K562 (cell line): ENCODE measurements around the gene UBE2V1. TPM values are rescaled to one million over a fixed set of nuclear protein-coding genes. Genes with fewer than 3 reads are reported as not detected.

ENCODE experiments used
- ETS2 ChIP-seq: IDR thresholded peaks from 2 replicates; pipeline ENCODE4 v1.6.1; 2016; ENCODE audit warnings: borderline replicate concordance, missing genetic modification characterization, mild to moderate bottlenecking, moderate library complexity, missing compliant biosample characterization; ENCODE audit not compliant: poor library complexity, severe bottlenecking
- MEIS2 ChIP-seq: fragments of 450-650 bp; IDR thresholded peaks from 2 replicates; pipeline ENCODE4 v1.6.1; 2014; ENCODE audit warnings: mild to moderate bottlenecking; ENCODE audit not compliant: partially characterized antibody
- MXD1 ChIP-seq: fragments of 250-450 bp; sonication (Bioruptor Pico); IDR thresholded peaks from 2 replicates; pipeline ENCODE4 v1.8.0; 2021; ENCODE audit warnings: borderline replicate concordance, mild to moderate bottlenecking, moderate library complexity; ENCODE audit not compliant: poor library complexity, severe bottlenecking
- MXI1 ChIP-seq: IDR thresholded peaks from 2 replicates; pipeline ENCODE4 v1.6.1; 2011; ENCODE audit warnings: low read depth, mild to moderate bottlenecking, improper control_type of control experiment, low read length
- PML ChIP-seq: IDR thresholded peaks from 2 replicates; pipeline ENCODE4 v1.6.1; 2012; ENCODE audit warnings: low read length, inconsistent platforms
- SLC30A9 ChIP-seq: fragments of 250-450 bp; sonication (Bioruptor Pico); IDR thresholded peaks from 2 replicates; pipeline ENCODE4 v1.8.0; 2022; ENCODE audit warnings: mild to moderate bottlenecking, moderate library complexity
- SPI1 ChIP-seq: IDR thresholded peaks from 2 replicates; pipeline ENCODE4 v1.6.1; 2011; ENCODE audit warnings: low read depth, low read length, control low read depth, borderline replicate concordance
- ZNF253 ChIP-seq: fragments of 250-450 bp; sonication (Bioruptor Pico); conservative IDR thresholded peaks from 2 replicates; pipeline ENCODE4 v1.6.1; 2021; ENCODE audit warnings: mild to moderate bottlenecking
- ZNF347 ChIP-seq: fragments of 450-650 bp; formaldehyde crosslinking; IDR thresholded peaks from 2 replicates; pipeline ENCODE4 v1.4.0; 2020; ENCODE audit warnings: low read depth, mild to moderate bottlenecking, moderate library complexity
- ZNF561 ChIP-seq: fragments of 450-650 bp; formaldehyde crosslinking; conservative IDR thresholded peaks from 2 replicates; pipeline ENCODE4 v1.4.0; 2020; ENCODE audit warnings: mild to moderate bottlenecking, moderate library complexity
- ZNF778 ChIP-seq: fragments of 450-650 bp; formaldehyde crosslinking; IDR thresholded peaks from 2 replicates; pipeline ENCODE4 v1.4.0; 2020; ENCODE audit warnings: mild to moderate bottlenecking, moderate library complexity
- polyA plus RNA-seq, 8 experiments: library from polyadenylated mRNA; depleted of rRNA in 4 of 8; stranded (reverse) in 5 of 8; unstranded in 3 of 8; fragments of >200 nt; fragmentation: Nextera tagmentation in 2 of 8; fragmentation: Illumina TruSeq in 1 of 8; extraction: Ambion mirVana in 2 of 8; extraction: Trizol in 1 of 8; gene quantifications; 2 replicates each; pipeline versions ENCODE4 v1.2.1 to v1.2.3, GENCODE V29; 2011 to 2014; ENCODE audit warnings: inconsistent platforms in 1 of 8, missing spikeins in 1 of 8
- total RNA-seq, 7 experiments: library from RNA; depleted of rRNA in 6 of 7; stranded (reverse); fragments of >200 nt in 6 of 7; fragmentation: Illumina TruSeq in 2 of 7; extraction: Trizol in 2 of 7; gene quantifications; 2 replicates each; pipeline versions ENCODE4 v1.2.1 to v1.2.3, GENCODE V29; 2011 to 2021; ENCODE audit warnings: low replicate concordance in 1 of 7
- TF ChIP-seq, protein P1 (sequence below): fragments of 450-650 bp; IDR thresholded peaks from 2 replicates; pipeline ENCODE4 v1.6.1; 2016; ENCODE audit warnings: low read depth, mild to moderate bottlenecking, moderate library complexity
- TF ChIP-seq, protein P2 (sequence below): fragments of 450-650 bp; formaldehyde crosslinking; IDR thresholded peaks from 2 replicates; pipeline ENCODE4 v1.4.0; 2020; ENCODE audit warnings: mild to moderate bottlenecking
- TF ChIP-seq, protein P3 (sequence below), 2 experiments: fragments of 150-350 bp in 1 of 2; IDR thresholded peaks; 2 replicates each; pipeline ENCODE4 v1.6.1; 2012 to 2016; ENCODE audit warnings: low read depth in 2 of 2, low read length in 2 of 2, mild to moderate bottlenecking in 1 of 2, moderate library complexity in 1 of 2
- TF ChIP-seq, protein P4 (sequence below): sonication (generic); formaldehyde crosslinking; IDR thresholded peaks from 2 replicates; pipeline ENCODE4 v1.8.1; 2023; ENCODE audit warnings: mild to moderate bottlenecking, missing genetic modification reagents
- TF ChIP-seq, protein P5 (sequence below), 2 experiments: IDR thresholded peaks in 1 of 2; conservative IDR thresholded peaks in 1 of 2; 2 replicates each; pipeline ENCODE4 v1.6.1; 2016; ENCODE audit warnings: low read depth in 2 of 2, mild to moderate bottlenecking in 1 of 2, missing compliant biosample characterization in 1 of 2, missing genetic modification characterization in 1 of 2, moderate library complexity in 1 of 2

The UBE2V1 gene
- total and polyA plus RNA-seq, 9 of the 15 experiments (the other 6 are each of a cell fraction or from before 2014, with no cell fraction given) = 93.0 to 357 (median 119) TPM

DNA sequence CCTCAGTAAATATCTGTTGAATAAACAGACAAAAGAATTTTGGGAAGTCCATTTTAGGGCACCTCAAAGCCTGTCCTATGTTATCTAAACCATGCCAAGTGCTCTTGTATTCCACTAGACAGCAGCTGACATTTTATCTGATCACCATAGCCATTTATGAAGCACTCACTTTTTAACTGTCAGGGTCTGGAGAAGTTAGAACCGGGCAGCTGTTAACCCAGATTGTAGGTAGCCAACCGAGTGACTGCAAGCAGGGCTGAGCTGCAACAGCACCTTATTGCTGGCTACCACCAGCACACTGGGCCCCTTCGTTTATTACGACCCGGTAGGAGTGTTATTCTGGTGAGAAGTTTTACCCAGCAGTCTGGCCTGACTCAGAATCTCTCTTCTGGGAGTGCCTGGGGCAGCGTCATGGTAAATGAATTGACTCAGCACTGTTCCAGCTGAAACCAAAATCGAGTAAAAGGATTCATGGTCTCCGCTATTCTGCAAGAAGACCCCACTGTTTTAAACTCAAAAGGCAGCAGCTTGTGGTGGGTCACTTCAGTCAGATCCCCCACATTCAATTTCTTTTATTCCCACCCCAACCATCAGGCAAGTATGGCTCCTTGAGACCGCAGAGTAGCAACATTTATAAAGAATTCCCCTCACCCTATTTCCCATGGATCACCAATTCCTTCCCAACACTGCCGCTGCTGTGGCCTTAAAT, 1.7 kb downstream of the UBE2V1 start (continued):
- TF ChIP-seq, protein P1, sequence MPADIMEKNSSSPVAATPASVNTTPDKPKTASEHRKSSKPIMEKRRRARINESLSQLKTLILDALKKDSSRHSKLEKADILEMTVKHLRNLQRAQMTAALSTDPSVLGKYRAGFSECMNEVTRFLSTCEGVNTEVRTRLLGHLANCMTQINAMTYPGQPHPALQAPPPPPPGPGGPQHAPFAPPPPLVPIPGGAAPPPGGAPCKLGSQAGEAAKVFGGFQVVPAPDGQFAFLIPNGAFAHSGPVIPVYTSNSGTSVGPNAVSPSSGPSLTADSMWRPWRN = no peak
- TF ChIP-seq ETS2 (tag) (no peak), SPI1 (peak; percentile 44; the same call in 1 of the 2 replicates), ZNF347 (no peak), SLC30A9 (CRISPR knock-in tag) (no peak), ZNF253 (CRISPR knock-in tag) (no peak), MXD1 (CRISPR knock-in tag) (no peak), ZNF778 (CRISPR knock-in tag) (no peak), MEIS2 (peak; percentile 62), ZNF561 (CRISPR knock-in tag) (no peak), PML (peak; percentile 62; the same call in 1 of the 2 replicates), MXI1 (0 out of 2 replicates have a peak, but pooled peaks have one; percentile 9)
- TF ChIP-seq, protein P2, sequence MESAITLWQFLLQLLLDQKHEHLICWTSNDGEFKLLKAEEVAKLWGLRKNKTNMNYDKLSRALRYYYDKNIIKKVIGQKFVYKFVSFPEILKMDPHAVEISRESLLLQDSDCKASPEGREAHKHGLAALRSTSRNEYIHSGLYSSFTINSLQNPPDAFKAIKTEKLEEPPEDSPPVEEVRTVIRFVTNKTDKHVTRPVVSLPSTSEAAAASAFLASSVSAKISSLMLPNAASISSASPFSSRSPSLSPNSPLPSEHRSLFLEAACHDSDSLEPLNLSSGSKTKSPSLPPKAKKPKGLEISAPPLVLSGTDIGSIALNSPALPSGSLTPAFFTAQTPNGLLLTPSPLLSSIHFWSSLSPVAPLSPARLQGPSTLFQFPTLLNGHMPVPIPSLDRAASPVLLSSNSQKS (CRISPR knock-in tag) = no peak
- TF ChIP-seq, protein P3, sequence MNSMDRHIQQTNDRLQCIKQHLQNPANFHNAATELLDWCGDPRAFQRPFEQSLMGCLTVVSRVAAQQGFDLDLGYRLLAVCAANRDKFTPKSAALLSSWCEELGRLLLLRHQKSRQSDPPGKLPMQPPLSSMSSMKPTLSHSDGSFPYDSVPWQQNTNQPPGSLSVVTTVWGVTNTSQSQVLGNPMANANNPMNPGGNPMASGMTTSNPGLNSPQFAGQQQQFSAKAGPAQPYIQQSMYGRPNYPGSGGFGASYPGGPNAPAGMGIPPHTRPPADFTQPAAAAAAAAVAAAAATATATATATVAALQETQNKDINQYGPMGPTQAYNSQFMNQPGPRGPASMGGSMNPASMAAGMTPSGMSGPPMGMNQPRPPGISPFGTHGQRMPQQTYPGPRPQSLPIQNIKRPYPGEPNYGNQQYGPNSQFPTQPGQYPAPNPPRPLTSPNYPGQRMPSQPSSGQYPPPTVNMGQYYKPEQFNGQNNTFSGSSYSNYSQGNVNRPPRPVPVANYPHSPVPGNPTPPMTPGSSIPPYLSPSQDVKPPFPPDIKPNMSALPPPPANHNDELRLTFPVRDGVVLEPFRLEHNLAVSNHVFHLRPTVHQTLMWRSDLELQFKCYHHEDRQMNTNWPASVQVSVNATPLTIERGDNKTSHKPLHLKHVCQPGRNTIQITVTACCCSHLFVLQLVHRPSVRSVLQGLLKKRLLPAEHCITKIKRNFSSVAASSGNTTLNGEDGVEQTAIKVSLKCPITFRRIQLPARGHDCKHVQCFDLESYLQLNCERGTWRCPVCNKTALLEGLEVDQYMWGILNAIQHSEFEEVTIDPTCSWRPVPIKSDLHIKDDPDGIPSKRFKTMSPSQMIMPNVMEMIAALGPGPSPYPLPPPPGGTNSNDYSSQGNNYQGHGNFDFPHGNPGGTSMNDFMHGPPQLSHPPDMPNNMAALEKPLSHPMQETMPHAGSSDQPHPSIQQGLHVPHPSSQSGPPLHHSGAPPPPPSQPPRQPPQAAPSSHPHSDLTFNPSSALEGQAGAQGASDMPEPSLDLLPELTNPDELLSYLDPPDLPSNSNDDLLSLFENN (IDR thresholded peaks at IDR 0.05; ENCODE audit: low read depth in 2 of 2, low read length in 2 of 2) = no peak
- TF ChIP-seq, protein P4, sequence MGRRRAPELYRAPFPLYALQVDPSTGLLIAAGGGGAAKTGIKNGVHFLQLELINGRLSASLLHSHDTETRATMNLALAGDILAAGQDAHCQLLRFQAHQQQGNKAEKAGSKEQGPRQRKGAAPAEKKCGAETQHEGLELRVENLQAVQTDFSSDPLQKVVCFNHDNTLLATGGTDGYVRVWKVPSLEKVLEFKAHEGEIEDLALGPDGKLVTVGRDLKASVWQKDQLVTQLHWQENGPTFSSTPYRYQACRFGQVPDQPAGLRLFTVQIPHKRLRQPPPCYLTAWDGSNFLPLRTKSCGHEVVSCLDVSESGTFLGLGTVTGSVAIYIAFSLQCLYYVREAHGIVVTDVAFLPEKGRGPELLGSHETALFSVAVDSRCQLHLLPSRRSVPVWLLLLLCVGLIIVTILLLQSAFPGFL (CRISPR knock-in tag) = no peak
- TF ChIP-seq, protein P5, sequence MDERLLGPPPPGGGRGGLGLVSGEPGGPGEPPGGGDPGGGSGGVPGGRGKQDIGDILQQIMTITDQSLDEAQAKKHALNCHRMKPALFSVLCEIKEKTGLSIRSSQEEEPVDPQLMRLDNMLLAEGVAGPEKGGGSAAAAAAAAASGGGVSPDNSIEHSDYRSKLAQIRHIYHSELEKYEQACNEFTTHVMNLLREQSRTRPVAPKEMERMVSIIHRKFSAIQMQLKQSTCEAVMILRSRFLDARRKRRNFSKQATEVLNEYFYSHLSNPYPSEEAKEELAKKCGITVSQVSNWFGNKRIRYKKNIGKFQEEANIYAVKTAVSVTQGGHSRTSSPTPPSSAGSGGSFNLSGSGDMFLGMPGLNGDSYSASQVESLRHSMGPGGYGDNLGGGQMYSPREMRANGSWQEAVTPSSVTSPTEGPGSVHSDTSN (CRISPR knock-in tag; IDR thresholded peaks at IDR 0.05; ENCODE audit: low read depth) = no peak
- TF ChIP-seq, protein P5 (tag; conservative IDR thresholded peaks at IDR 0.05; ENCODE audit: low read depth) = peak; percentile 47; the same call in 1 of the 2 replicates
